Esophagus muscularis mucosa (tissue), 4 donors: ENCODE results near the gene RTF1.
"Not testable (repeated sequence)": the region's sequence is repeated elsewhere in the genome, so short reads cannot be mapped to it uniquely, and the experiment has no call there.

Source experiments
- CTCF ChIP-seq, 3 experiments: fragments of 200-600 bp in 2 of 3; fragments of 450-650 bp in 1 of 3; sonication (generic) in 2 of 3; IDR thresholded peaks; one replicate each; pipeline ENCODE4 v1.5.1; 2017 to 2019; ENCODE audit warnings: antibody characterized with exemption in 3 of 3, mild to moderate bottlenecking in 2 of 3, moderate library complexity in 1 of 3
- EP300 ChIP-seq: sonication (generic); formaldehyde crosslinking; IDR thresholded peaks from one replicate; pipeline ENCODE4 v1.6.1; 2017; ENCODE audit warnings: antibody characterized with exemption
- POLR2A ChIP-seq: fragments of 450-650 bp; IDR thresholded peaks from one replicate; pipeline ENCODE4 v1.6.1; 2017; ENCODE audit warnings: antibody characterized with exemption, moderate library complexity, mild to moderate bottlenecking, low read depth
- POLR2AphosphoS5 ChIP-seq, 2 donors: sonication (generic); formaldehyde crosslinking; IDR thresholded peaks; one replicate each; pipeline ENCODE4 v1.6.1; 2017; ENCODE audit warnings: antibody characterized with exemption in 2 of 2

GRCh38 chr15:41383974-41384749, 32.7 kb upstream of the RTF1 start:
- not testable (repeated sequence) for TF ChIP-seq POLR2A; CTCF (IDR thresholded peaks at IDR 0.05); POLR2AphosphoS5 (IDR thresholded peaks at IDR 0.05); EP300
